K562 (cell line): Measurements from ENCODE around the gene RSPH10B. TPM values are rescaled to one million over a fixed set of nuclear protein-coding genes. Genes with fewer than 3 reads are reported as not detected.

Source experiments
- BHLHE40 ChIP-seq: IDR thresholded peaks from 2 replicates; pipeline ENCODE4 v1.6.1; 2011; ENCODE audit warnings: low read length, improper control_type of control experiment
- CBX8 ChIP-seq: fragments of 200-600 bp; sonication (generic); IDR thresholded peaks from 2 replicates; pipeline ENCODE4 v1.6.1; 2012; ENCODE audit warnings: borderline replicate concordance, mixed run types, low read depth, mild to moderate bottlenecking, moderate library complexity, mixed read lengths, low read length, control low read depth, inconsistent platforms; ENCODE audit not compliant: poor library complexity, severe bottlenecking; ENCODE audit errors: extremely low read depth
- CHD2 ChIP-seq: IDR thresholded peaks from 2 replicates; pipeline ENCODE4 v1.6.1; 2011; ENCODE audit warnings: low read depth, low read length
- HDAC8 ChIP-seq: fragments of 450-650 bp; IDR thresholded peaks from 2 replicates; pipeline ENCODE4 v1.6.1; 2016; ENCODE audit warnings: mild to moderate bottlenecking, missing genetic modification characterization, moderate library complexity, missing compliant biosample characterization
- HDGF ChIP-seq: fragments of 450-650 bp; IDR thresholded peaks from 2 replicates; pipeline ENCODE4 v1.6.1; 2016
- ZFPM2 ChIP-seq: fragments of 250-450 bp; sonication (Bioruptor Pico); IDR thresholded peaks from 2 replicates; pipeline ENCODE4 v1.5.1; 2022; ENCODE audit warnings: mild to moderate bottlenecking
- ZNF431 ChIP-seq: sonication (generic); formaldehyde crosslinking; IDR thresholded peaks from 2 replicates; pipeline ENCODE4 v1.8.0; 2022; ENCODE audit warnings: mild to moderate bottlenecking, missing genetic modification reagents
- ZNF436 ChIP-seq: fragments of 250-450, 450-650 bp; sonication (Bioruptor Pico); formaldehyde crosslinking; IDR thresholded peaks from 2 replicates; pipeline ENCODE4 v1.7.0; 2020; ENCODE audit warnings: mild to moderate bottlenecking
- ZNF644 ChIP-seq: fragments of 200-800 bp; sonication (Bioruptor generic); IDR thresholded peaks from 2 replicates; pipeline ENCODE4 v1.6.1; 2016; ENCODE audit warnings: low read depth, missing genetic modification characterization, missing compliant biosample characterization
- ZNF764 ChIP-seq: fragments of 250-450 bp; sonication (Bioruptor Pico); IDR thresholded peaks from 2 replicates; pipeline ENCODE4 v1.4.0; 2020; ENCODE audit warnings: low read depth, mild to moderate bottlenecking, moderate library complexity
- polyA plus RNA-seq, 8 experiments: library from polyadenylated mRNA; depleted of rRNA in 4 of 8; stranded (reverse) in 5 of 8; unstranded in 3 of 8; fragments of >200 nt; fragmentation: Nextera tagmentation in 2 of 8; fragmentation: Illumina TruSeq in 1 of 8; extraction: Ambion mirVana in 2 of 8; extraction: Trizol in 1 of 8; gene quantifications; 2 replicates each; pipeline versions ENCODE4 v1.2.1 to v1.2.3, GENCODE V29; 2011 to 2014; ENCODE audit warnings: inconsistent platforms in 1 of 8, missing spikeins in 1 of 8
- total RNA-seq, 7 experiments: library from RNA; depleted of rRNA in 6 of 7; stranded (reverse); fragments of >200 nt in 6 of 7; fragmentation: Illumina TruSeq in 2 of 7; extraction: Trizol in 2 of 7; gene quantifications; 2 replicates each; pipeline versions ENCODE4 v1.2.1 to v1.2.3, GENCODE V29; 2011 to 2021; ENCODE audit warnings: low replicate concordance in 1 of 7
- TF ChIP-seq, protein P1 (sequence below): fragments of 250-450 bp; sonication (Bioruptor Pico); IDR thresholded peaks from 2 replicates; pipeline ENCODE4 v1.4.0; 2020; ENCODE audit warnings: mild to moderate bottlenecking
- TF ChIP-seq, protein P2 (sequence below): fragments of 450-650 bp; IDR thresholded peaks from 2 replicates; pipeline ENCODE4 v1.6.1; 2017; ENCODE audit warnings: antibody characterized with exemption, mild to moderate bottlenecking
- TF ChIP-seq, protein P3 (sequence below): fragments of 150-350 bp; IDR thresholded peaks from 2 replicates; pipeline ENCODE4 v1.6.1; 2014; ENCODE audit warnings: low read depth, mild to moderate bottlenecking, low read length, borderline replicate concordance
- TF ChIP-seq, protein P4 (sequence below): fragments of 250-450 bp; sonication (Bioruptor Pico); IDR thresholded peaks from 2 replicates; pipeline ENCODE4 v1.8.0; 2022; ENCODE audit warnings: moderate library complexity, mild to moderate bottlenecking, inconsistent platforms
- TF ChIP-seq, protein P5 (sequence below): fragments of 450-650 bp; formaldehyde crosslinking; IDR thresholded peaks from 2 replicates; pipeline ENCODE4 v1.4.0; 2020; ENCODE audit warnings: mild to moderate bottlenecking

RSPH10B gene
- total and polyA plus RNA-seq, 9 of the 15 experiments (the other 6 are each of a cell fraction or from before 2014, with no cell fraction given) = 0.01 to 0.09 TPM; not detected in 7

DNA sequence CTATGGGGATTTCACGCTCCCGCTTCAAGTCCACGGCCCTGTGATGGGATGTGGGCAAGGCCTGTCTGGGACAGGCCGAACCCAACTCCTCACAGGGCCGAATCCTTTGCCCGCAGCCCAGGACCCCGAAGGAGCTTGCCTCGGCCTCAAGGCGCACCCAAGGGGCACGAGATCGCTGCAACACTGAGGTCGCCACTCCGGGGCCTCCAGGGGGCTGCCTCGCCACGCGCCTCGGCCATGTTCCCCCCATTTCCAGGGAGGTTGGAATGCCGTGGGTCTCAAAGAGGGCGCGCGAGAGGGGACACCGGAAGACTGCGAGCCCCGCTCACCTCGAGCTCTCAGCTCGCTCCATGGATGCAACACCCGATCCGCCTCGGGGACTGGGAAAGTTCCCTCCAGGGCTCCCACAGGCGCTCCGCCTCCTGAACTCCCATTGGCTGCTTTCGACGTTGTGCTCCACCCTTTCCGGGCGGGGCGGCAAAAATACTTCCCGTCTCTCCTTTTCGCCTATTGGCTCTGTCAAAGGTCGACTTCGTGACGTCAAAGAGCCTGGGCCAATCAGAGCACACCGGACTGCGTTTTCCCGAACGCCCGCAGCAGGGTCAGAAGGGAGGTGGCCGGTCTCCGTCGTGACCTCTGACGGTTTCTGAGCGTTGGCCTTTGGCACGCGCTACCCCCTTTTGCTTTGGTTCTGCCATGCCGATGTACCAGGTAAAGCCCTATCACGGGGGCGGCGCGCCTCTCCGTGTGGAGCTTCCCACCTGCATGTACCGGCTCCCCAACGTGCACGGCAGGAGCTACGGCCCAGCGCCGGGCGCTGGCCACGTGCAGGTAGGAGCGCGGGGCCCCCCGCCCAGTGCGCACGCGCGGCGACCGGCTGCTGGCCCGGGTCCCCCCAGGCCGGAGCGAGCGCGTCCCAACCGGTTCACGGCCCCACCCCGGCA is 38.5 kb upstream of the RSPH10B start, which contains the start of the genes AIMP2 and PMS2 (continued):
- TF ChIP-seq, protein P1, sequence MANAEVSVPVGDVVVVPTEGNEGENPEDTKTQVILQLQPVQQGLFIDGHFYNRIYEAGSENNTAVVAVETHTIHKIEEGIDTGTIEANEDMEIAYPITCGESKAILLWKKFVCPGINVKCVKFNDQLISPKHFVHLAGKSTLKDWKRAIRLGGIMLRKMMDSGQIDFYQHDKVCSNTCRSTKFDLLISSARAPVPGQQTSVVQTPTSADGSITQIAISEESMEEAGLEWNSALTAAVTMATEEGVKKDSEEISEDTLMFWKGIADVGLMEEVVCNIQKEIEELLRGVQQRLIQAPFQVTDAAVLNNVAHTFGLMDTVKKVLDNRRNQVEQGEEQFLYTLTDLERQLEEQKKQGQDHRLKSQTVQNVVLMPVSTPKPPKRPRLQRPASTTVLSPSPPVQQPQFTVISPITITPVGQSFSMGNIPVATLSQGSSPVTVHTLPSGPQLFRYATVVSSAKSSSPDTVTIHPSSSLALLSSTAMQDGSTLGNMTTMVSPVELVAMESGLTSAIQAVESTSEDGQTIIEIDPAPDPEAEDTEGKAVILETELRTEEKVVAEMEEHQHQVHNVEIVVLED (CRISPR knock-in tag) = peak; percentile 78
- TF ChIP-seq HDGF (no peak), ZNF431 (CRISPR knock-in tag) (peak; percentile 88), ZNF644 (tag) (peak; percentile 78), ZNF436 (no peak), CBX8 (no peak), HDAC8 (tag) (peak; percentile 93), BHLHE40 (peak; percentile 92), ZFPM2 (CRISPR knock-in tag) (no peak), ZNF764 (no peak), CHD2 (peak; percentile 52)
- TF ChIP-seq, protein P2, sequence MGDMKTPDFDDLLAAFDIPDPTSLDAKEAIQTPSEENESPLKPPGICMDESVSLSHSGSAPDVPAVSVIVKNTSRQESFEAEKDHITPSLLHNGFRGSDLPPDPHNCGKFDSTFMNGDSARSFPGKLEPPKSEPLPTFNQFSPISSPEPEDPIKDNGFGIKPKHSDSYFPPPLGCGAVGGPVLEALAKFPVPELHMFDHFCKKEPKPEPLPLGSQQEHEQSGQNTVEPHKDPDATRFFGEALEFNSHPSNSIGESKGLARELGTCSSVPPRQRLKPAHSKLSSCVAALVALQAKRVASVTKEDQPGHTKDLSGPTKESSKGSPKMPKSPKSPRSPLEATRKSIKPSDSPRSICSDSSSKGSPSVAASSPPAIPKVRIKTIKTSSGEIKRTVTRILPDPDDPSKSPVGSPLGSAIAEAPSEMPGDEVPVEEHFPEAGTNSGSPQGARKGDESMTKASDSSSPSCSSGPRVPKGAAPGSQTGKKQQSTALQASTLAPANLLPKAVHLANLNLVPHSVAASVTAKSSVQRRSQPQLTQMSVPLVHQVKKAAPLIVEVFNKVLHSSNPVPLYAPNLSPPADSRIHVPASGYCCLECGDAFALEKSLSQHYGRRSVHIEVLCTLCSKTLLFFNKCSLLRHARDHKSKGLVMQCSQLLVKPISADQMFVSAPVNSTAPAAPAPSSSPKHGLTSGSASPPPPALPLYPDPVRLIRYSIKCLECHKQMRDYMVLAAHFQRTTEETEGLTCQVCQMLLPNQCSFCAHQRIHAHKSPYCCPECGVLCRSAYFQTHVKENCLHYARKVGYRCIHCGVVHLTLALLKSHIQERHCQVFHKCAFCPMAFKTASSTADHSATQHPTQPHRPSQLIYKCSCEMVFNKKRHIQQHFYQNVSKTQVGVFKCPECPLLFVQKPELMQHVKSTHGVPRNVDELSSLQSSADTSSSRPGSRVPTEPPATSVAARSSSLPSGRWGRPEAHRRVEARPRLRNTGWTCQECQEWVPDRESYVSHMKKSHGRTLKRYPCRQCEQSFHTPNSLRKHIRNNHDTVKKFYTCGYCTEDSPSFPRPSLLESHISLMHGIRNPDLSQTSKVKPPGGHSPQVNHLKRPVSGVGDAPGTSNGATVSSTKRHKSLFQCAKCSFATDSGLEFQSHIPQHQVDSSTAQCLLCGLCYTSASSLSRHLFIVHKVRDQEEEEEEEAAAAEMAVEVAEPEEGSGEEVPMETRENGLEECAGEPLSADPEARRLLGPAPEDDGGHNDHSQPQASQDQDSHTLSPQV = peak; percentile 99
- TF ChIP-seq, protein P3, sequence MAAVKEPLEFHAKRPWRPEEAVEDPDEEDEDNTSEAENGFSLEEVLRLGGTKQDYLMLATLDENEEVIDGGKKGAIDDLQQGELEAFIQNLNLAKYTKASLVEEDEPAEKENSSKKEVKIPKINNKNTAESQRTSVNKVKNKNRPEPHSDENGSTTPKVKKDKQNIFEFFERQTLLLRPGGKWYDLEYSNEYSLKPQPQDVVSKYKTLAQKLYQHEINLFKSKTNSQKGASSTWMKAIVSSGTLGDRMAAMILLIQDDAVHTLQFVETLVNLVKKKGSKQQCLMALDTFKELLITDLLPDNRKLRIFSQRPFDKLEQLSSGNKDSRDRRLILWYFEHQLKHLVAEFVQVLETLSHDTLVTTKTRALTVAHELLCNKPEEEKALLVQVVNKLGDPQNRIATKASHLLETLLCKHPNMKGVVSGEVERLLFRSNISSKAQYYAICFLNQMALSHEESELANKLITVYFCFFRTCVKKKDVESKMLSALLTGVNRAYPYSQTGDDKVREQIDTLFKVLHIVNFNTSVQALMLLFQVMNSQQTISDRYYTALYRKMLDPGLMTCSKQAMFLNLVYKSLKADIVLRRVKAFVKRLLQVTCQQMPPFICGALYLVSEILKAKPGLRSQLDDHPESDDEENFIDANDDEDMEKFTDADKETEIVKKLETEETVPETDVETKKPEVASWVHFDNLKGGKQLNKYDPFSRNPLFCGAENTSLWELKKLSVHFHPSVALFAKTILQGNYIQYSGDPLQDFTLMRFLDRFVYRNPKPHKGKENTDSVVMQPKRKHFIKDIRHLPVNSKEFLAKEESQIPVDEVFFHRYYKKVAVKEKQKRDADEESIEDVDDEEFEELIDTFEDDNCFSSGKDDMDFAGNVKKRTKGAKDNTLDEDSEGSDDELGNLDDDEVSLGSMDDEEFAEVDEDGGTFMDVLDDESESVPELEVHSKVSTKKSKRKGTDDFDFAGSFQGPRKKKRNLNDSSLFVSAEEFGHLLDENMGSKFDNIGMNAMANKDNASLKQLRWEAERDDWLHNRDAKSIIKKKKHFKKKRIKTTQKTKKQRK = no peak
- TF ChIP-seq, protein P4, sequence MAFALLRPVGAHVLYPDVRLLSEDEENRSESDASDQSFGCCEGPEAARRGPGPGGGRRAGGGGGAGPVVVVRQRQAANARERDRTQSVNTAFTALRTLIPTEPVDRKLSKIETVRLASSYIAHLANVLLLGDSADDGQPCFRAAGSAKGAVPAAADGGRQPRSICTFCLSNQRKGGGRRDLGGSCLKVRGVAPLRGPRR = peak; percentile 68; the same call in 1 of the 2 replicates
- TF ChIP-seq, protein P5, sequence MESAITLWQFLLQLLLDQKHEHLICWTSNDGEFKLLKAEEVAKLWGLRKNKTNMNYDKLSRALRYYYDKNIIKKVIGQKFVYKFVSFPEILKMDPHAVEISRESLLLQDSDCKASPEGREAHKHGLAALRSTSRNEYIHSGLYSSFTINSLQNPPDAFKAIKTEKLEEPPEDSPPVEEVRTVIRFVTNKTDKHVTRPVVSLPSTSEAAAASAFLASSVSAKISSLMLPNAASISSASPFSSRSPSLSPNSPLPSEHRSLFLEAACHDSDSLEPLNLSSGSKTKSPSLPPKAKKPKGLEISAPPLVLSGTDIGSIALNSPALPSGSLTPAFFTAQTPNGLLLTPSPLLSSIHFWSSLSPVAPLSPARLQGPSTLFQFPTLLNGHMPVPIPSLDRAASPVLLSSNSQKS = no peak
